Ishikawa (cell line): ENCODE measurements around the gene THRB.

Experiments
- CEBPB ChIP-seq: IDR thresholded peaks from 2 replicates; pipeline ENCODE4 v1.6.1; 2012
- CREB1 ChIP-seq: IDR thresholded peaks from 2 replicates; pipeline ENCODE4 v1.6.1; 2012; ENCODE audit warnings: low read depth
- EGR1 ChIP-seq: IDR thresholded peaks from 2 replicates; pipeline ENCODE4 v1.6.1; 2012
- EP300 ChIP-seq: IDR thresholded peaks from 2 replicates; pipeline ENCODE4 v1.6.1; 2012; ENCODE audit warnings: borderline replicate concordance
- FOXM1 ChIP-seq: IDR thresholded peaks from 2 replicates; pipeline ENCODE4 v1.6.1; 2012; ENCODE audit warnings: low read depth, borderline replicate concordance
- NFIC ChIP-seq: IDR thresholded peaks from 2 replicates; pipeline ENCODE4 v1.6.1; 2012
- RAD21 ChIP-seq: IDR thresholded peaks from 2 replicates; pipeline ENCODE4 v1.6.1; 2012; ENCODE audit warnings: low read depth
- TAF1 ChIP-seq: IDR thresholded peaks from 2 replicates; pipeline ENCODE4 v1.6.1; 2012; ENCODE audit warnings: low read depth, mild to moderate bottlenecking
- TCF12 ChIP-seq: IDR thresholded peaks from 2 replicates; pipeline ENCODE4 v1.6.1; 2012; ENCODE audit warnings: low read depth
- TEAD4 ChIP-seq: IDR thresholded peaks from 2 replicates; pipeline ENCODE4 v1.6.1; 2012
- YY1 ChIP-seq: IDR thresholded peaks from 2 replicates; pipeline ENCODE4 v1.6.1; 2012; ENCODE audit warnings: low read depth
- ZBTB7A ChIP-seq: IDR thresholded peaks from 2 replicates; pipeline ENCODE4 v1.6.1; 2012; ENCODE audit warnings: low read depth
- TF ChIP-seq, protein P1 (sequence below): IDR thresholded peaks from 2 replicates; pipeline ENCODE4 v1.6.1; 2012; ENCODE audit warnings: low read depth, mild to moderate bottlenecking
- TF ChIP-seq, protein P2 (sequence below): IDR thresholded peaks from 2 replicates; pipeline ENCODE4 v1.6.1; 2012
- TF ChIP-seq, protein P3 (sequence below): IDR thresholded peaks from 2 replicates; pipeline ENCODE4 v1.6.1; 2012

Gene THRB

DNA sequence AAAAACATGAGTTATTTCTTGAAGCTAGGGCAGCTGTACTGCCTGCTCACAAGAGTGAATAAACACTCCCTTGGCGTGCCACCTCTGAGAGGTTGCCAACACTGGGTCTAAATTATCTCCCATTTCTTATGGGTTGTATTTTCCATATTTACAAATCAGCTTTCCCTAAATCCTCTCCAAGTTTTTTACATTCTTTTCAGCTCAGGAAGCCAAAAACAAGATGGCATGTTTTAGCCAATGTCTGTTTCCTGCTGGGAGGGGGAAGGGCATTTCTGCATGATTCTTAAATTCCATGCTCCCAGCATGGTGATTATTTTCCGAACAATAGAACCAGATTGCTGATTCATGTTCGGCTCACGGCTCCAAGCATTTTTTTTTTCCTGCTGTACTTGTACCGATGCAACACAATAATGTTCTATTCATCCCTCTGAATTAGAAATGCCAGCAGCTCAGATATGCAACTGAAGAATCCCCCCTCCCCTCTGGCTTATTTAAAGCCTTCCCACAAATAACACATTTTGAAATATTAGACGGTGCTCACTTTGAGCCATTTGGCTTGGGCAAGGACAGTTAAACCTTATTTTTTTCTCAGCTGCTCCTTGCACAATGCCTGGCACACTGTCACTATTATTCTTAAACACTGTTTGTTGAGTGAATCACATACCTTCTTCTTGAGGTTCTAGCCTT, 252.5 kb downstream of the THRB start:
- peak; percentile 75; the same call in 1 of the 2 replicates for TF ChIP-seq FOXM1
- TF ChIP-seq, protein P1, sequence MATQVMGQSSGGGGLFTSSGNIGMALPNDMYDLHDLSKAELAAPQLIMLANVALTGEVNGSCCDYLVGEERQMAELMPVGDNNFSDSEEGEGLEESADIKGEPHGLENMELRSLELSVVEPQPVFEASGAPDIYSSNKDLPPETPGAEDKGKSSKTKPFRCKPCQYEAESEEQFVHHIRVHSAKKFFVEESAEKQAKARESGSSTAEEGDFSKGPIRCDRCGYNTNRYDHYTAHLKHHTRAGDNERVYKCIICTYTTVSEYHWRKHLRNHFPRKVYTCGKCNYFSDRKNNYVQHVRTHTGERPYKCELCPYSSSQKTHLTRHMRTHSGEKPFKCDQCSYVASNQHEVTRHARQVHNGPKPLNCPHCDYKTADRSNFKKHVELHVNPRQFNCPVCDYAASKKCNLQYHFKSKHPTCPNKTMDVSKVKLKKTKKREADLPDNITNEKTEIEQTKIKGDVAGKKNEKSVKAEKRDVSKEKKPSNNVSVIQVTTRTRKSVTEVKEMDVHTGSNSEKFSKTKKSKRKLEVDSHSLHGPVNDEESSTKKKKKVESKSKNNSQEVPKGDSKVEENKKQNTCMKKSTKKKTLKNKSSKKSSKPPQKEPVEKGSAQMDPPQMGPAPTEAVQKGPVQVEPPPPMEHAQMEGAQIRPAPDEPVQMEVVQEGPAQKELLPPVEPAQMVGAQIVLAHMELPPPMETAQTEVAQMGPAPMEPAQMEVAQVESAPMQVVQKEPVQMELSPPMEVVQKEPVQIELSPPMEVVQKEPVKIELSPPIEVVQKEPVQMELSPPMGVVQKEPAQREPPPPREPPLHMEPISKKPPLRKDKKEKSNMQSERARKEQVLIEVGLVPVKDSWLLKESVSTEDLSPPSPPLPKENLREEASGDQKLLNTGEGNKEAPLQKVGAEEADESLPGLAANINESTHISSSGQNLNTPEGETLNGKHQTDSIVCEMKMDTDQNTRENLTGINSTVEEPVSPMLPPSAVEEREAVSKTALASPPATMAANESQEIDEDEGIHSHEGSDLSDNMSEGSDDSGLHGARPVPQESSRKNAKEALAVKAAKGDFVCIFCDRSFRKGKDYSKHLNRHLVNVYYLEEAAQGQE, result no peak
- no peak for TF ChIP-seq RAD21
- peak; percentile 89; the same call in 1 of the 2 replicates for TF ChIP-seq TCF12
- no peak for TF ChIP-seq EGR1
- TF ChIP-seq TAF1, result no peak
- TF ChIP-seq CEBPB, result peak; percentile 57
- TF ChIP-seq, protein P2, sequence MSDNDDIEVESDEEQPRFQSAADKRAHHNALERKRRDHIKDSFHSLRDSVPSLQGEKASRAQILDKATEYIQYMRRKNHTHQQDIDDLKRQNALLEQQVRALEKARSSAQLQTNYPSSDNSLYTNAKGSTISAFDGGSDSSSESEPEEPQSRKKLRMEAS, result peak; percentile 58; the same call in 1 of the 2 replicates
- no peak for TF ChIP-seq ZBTB7A
- peak; percentile 91 for TF ChIP-seq EP300
- peak; percentile 88 for TF ChIP-seq TEAD4
- peak; percentile 69; the same call in 1 of the 2 replicates for TF ChIP-seq NFIC
- TF ChIP-seq, protein P3, sequence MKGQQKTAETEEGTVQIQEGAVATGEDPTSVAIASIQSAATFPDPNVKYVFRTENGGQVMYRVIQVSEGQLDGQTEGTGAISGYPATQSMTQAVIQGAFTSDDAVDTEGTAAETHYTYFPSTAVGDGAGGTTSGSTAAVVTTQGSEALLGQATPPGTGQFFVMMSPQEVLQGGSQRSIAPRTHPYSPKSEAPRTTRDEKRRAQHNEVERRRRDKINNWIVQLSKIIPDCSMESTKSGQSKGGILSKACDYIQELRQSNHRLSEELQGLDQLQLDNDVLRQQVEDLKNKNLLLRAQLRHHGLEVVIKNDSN, result no peak
- no peak for TF ChIP-seq CREB1
- TF ChIP-seq YY1, result peak; percentile 80

DNA sequence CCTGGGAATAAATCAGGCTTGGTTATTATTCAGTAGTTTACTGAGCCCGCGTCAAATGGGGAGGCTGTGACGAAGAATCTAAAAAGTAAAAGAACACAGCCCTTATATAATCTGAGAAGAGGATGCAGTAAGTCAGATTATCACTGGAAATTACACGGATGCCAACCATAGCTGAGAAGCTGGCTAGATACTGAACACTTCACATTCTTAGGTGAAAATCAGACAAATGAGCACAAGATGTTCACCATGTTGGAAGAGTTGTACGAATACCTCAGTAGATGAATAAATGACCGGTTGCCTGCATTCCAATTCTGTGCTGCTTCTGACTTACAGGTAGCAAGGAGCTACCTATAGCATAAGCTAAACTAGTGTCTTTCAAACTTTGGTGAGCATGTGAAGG, 254.3 kb downstream of the THRB start:
- TF ChIP-seq FOXM1 (no peak), YY1 (no peak), NFIC (no peak), ZBTB7A (no peak), TCF12 (no peak), RAD21 (no peak), CEBPB (no peak), TAF1 (no peak), EGR1 (no peak), TEAD4 (no peak), CREB1 (no peak), EP300 (no peak)
- TF ChIP-seq, protein P1, result no peak
- TF ChIP-seq, protein P2, result no peak
- TF ChIP-seq, protein P3, result no peak

DNA sequence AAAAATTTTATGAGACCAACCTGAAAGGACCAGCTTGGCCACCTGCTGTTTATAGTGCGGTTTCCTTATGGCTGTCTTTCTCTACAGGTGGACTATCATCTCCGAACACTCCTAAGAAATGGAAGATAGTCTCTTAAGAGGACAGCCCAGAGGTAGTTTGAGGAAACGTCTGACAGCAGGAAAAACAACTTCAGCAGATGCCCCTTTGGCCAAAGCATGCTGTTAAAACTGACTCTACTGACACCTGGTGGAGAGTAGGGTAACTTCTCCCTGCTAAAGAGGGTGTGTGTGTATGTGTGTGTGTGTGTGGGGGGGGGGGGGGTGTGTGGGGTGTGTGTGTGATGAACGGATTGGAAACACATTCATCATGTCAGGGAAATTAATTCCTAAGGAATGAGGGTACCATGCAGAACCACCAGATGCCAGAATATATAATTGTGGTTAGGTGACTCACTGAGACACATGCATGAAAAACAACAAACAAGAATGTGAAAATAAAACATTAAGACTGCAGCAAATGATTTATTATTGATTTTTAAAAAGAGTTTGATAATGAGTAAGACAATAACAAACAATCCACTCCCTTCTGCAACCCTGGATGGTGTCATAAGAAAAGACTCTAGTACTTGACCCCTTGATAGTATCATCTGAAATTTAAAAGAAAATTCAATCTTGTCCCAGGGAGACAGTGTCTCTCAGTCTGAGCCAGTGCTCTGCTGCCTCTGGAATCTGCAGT, 256.5 kb downstream of the THRB start:
- TF ChIP-seq TAF1, result no peak
- no peak for TF ChIP-seq NFIC
- peak; percentile 93 for TF ChIP-seq RAD21

DNA sequence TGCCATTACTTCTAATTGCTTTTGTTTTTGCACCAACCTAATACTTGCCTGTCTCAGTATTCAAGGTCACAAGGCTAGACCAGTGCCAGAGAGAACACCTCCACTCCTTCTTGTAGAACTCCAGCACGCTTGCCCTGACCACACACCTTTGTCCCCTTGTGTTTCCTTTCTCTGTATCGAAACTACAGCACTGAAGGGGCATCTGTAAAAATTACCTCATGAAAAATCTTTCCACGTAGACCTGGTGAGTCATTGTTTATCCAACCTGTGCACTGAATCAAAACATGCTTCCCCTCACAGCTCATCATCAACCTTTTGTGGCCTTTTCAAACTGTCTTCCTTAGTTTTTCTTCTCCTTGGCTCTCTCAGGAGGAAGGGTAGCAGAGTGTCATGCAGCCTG, 259.5 kb downstream of the THRB start:
- TF ChIP-seq, protein P1, result no peak
- TF ChIP-seq RAD21 (no peak), CEBPB (no peak), TCF12 (no peak), EGR1 (no peak), ZBTB7A (no peak), EP300 (no peak), CREB1 (no peak), TAF1 (no peak), TEAD4 (no peak), NFIC (no peak), FOXM1 (no peak), YY1 (no peak)
- TF ChIP-seq, protein P2, result no peak
- TF ChIP-seq, protein P3, result no peak
